CD4-positive, alpha-beta T cell treated with Interleukin-21 for 1 hour (primary cell): ENCODE results near the gene MRTFB.
"Not testable (repeated sequence)": the region's sequence is repeated elsewhere in the genome, so short reads cannot be mapped to it uniquely, and the experiment has no call there.

ENCODE experiments used
- DNase-seq: peaks from one replicate; pipeline ENCODE4 v3.0.0-alpha.2; 2020

MRTFB gene

DNA sequence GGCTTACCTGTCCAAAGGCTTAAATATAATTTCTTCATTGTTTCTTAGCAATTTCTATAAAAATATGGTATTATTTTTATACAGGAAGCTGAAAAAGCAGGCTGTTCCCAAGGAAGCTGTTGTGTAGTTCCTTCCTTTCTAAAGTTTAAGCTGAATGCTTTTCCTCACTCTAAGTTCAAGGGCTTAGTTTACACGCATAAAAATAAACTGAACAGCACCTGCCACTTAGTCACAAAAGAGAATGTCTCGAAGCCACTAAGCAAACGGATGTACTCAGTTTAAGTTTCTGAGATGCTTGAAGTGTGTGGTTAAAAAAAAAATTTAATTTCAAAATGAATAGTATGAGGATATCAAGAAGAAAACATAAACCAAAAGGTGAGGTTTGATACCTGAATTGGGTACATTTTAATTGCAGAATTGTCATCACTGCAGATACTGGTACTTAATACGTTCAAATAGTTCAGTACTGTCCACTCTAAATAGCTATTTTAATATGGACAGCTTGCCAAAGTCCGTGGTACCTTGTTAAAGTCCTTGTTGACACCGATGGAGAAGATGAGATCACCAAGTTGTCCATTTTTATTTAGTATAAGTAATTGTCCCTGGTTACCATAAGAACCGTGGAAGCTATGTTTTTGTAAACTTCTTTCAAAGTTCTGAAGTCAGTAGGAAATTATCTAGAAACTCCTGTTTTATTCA, 38.1 kb downstream of the MRTFB start:
- DNase-seq = no peak

- no peak for DNase-seq
These were observed 38.9 kb downstream of the MRTFB start for GRCh38 chr16:14109782-14110727.

DNA sequence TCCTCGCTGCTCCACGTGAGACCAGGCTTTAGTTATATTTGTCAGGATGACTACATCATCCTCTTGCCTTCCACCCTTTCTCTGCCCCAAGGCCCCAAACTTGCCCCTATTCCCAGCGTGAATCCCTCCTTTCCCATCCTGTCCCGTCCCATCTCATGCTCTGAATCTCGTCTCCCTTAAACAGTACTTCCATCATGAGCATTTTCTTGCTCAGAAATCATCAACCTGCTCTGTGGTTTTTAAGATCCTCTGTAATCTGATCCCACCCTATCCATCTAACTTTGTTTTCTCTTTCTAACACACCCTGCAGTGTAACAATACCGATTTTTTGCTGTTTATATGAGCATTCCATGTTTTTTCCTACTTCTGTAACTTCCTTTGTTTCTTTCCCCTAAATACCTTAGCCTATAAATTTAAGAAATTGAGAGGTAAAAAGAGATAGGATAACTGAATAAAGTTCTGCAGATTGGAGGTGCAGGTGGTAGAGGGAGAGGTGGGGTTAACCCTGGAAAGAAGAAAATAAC, 39.7 kb downstream of the MRTFB start:
- DNase-seq = no peak

- no peak for DNase-seq
These were observed 40.8 kb downstream of the MRTFB start for GRCh38 chr16:14111713-14112538.

DNA sequence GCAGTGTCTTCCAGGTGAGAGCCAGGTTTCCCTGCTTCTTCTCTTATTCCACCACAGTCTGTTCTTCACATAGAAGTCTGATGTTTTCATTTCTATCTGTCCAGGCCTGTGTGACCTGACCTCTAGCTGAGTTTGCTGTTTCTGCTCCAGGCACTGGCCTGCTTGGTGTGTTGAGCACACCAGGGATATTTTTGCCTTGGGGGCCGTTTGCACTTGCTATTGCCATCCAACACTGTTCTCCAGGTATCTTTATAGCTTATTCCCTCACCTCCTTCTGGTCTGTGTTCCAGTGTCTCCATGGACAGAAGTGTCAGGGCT, 41.4 kb downstream of the MRTFB start:
- no peak for DNase-seq

DNA sequence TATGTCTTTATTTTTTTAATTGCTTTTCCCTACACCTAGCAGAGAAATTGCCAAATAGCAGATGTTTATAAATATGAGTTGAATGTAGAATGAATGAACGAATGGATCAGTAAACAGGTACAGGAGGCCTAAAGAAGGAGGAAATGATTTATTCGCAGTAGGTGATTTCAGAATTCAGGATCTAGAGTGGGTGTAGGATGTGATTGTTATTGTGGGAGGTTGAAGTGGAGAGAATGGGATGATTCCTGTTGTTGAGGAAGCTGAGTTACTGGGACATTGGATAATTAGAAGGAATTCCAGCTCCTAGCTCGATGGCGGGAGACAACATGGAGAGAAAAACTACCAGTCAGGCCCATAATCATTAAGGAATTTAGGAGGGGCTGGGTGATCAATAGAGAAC, 42.2 kb downstream of the MRTFB start:
- no peak for DNase-seq

GRCh38 chr16:14117051-14117450, 45.9 kb downstream of the MRTFB start:
- DNase-seq = no peak

DNA sequence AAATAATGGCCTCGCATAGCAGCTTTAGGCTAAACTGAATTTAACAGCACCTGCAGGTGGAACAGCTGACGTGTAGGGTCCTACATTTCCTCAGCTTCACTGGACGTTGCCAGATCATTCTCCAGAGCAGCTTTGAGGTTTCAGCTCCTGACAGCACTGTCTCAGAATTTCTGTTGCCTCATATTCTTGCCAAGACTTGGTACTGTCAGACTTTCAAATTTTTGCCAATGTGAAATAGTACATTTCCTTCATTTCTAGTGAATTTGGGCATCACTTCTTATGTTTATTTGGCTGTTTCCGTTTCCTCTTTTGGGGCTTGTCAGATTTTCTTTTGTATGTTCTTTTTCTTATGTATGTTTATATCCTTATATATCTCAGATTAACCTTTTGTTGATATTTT, 48.7 kb downstream of the MRTFB start:
- no peak for DNase-seq

- DNase-seq = no peak
These were observed 49.2 kb downstream of the MRTFB start for GRCh38 chr16:14120335-14120734.

GRCh38 chr16:14121142-14121541, 50.0 kb downstream of the MRTFB start:
- DNase-seq = no peak

DNA sequence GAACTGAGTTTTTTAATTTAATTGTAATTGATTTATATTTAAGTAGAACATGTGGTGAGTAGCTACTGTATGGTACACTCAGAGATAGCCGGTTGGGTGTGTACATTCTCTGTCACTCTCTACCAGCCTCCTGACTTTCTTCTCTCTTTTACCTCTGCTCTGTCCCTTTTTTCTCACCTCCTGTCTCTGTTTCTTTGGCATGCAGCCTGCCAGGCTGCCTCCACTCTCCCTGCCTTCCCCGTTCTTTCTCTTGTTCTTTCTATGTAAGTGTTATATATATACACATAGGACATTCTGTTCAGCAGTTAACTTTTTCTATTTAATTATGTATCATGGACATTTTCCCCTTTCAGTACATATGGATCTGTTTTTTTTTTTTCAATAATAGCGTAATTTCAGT, 50.8 kb downstream of the MRTFB start:
- DNase-seq = no peak

- not testable (repeated sequence) for DNase-seq
These were observed 51.3 kb downstream of the MRTFB start for GRCh38 chr16:14122430-14122829.

DNA sequence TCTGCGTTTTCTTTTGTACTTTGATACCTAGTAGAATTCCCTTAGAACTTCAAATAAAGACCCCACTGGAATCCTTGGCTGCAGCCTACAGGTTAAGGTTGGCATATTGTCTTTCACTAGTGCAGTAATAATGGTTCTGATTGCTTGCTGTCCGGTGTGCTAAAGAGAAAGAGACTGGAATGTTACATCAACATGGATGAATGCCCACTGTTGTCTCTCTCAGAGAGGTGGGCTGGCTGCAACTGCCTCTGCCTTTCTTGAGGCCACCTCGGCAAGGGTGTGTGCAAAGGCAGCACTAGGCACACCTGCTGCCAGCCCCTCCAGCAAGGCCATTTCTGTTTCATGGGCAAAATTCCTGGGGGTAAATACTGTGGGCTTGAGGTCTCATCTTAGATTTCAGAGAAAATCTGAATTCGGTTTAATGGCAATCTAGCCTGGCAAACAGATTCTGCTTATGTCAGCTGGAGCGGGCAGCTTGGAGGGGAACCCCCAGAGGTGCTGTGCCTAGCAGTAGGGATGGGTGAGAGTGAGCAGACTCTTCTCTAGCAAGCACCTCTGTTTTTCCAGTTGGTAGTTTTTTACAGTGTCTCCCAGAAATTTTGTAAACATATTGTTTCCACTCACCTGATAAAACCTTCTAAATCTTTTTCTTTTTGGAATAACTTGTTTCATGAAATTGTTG, 54.0 kb downstream of the MRTFB start:
- no peak for DNase-seq

DNA sequence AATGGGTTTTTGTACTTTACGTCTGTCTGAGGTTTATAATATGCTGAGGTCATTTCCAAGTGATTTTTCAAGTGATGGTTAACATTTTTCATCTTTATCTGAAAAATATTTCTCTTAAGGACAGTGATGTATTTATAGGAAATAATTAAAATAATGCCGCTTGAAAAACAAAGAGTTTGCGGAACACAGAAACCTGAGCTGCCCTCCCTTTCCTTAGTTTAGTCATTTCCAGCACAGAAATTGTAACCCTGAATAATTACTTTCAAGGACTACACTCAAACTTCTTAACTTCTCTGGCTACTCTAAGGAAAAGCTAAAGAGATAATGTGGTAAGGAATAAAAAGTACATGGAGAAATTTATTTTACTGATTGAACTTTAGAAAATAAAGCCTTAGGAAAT, 54.6 kb downstream of the MRTFB start:
- DNase-seq = no peak

DNA sequence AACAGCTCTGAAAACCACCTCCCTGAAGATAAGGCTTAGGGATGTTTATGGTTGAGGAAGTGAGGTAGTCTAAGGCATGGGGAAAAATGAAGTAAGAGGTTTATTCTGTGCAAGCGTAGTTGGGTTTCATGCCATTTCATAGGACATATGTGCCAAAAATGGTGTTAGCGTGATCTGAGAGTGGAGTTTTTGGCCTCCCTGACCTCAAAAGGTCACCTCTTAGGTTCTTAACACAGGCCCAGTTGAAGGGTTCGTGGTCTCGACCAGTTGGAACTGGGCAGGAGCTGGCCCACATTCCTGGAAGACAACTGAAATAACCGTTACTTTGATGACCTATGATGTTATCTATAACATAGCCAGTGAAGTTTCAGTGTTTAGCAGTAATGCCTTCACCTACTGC, 57.0 kb downstream of the MRTFB start:
- DNase-seq = no peak

DNA sequence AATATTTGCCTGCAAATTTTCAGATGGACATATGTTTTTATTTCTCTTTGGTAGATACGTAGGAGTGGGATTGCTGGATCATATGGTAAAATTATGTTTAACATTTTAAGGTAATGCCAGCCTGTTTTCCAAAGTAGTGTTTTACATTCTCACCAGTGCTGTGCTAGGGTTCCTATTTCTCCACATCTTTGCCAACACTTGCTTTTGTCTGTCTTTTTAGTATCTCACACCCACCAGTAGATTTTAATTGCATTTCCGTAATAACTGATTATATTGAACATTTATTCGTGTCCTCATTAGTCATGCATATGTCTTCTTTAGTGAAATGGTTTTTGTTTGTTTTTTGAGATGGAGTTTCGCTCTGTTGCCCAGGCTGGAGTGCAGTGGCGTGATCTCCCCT, 58.4 kb downstream of the MRTFB start:
- no peak for DNase-seq

DNA sequence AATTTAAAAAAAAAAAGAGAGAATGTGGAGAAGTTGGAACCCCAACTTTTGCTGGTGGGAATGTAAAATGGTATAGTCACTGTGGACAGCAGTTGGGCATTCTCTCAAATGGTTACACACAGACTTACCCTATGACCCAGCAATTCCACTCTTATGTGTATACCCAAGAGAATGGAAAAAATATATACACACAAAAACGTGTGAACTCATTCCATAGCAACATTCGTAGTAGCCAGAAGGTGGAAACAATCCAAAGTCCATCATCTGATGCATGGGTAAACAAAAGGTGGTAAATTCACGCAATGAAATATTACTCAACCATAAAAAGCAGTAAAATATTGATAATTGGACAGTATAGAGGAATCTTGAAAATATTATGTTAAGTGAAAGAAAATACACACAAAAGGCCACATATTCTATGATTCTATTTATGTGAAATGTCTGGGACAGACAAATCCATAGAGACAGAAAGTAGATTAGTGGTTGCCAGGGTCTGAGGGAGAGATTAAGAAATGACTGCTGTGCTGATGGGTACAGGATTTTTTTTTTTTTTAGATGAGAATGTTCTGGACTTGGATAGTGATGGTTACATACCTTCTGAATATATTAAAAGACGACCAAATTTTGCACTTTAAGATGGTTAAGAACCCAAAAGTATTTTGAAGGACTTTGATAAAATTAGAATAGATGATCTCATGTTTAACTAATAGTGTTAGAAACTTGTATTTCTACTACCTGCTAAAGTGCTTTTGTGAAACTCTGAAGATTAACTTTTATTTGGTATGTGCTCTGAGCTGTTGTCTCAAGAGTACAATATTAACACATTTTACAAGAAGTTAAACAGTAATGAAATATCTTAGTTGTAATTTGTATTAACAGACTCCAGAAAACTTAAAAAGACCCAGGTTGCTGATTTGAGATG, 60.9 kb downstream of the MRTFB start:
- no peak for DNase-seq

- DNase-seq = no peak
These were observed 61.6 kb downstream of the MRTFB start for GRCh38 chr16:14132696-14133048.

DNA sequence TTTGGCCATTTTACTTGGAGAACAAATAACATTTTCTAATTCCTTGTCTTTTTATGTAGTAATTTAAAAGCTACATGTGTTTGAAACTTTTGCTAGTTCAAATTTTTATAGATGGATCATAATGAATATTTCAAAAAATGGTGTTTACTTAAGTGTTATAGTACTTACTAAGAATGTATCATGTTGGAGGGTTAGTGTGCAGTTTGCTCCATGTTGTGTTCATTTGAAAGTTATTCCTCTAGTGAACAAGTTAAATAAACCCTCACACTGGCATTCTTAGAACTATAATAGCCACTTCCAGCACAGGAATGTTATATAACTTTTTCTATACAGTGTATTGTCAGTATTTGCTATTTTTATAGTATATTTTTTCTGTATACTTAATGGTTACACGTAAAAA, 62.8 kb downstream of the MRTFB start:
- DNase-seq = no peak

- DNase-seq = no peak
These were observed 64.6 kb downstream of the MRTFB start for GRCh38 chr16:14135704-14136103.

GRCh38 chr16:14139872-14140271, 68.8 kb downstream of the MRTFB start:
- no peak for DNase-seq

GRCh38 chr16:14140923-14141322, 69.8 kb downstream of the MRTFB start:
- DNase-seq = no peak
